GM21390 (cell line): ENCODE results near the gene FPR1.
A peak's percentile ranks its signal among the peaks of the same experiment; 100 is the strongest.

ENCODE experiments used
- ATAC-seq: cut with Tn5 transposase; IDR thresholded peaks from one replicate; pipeline ENCODE4 v1.9.1; 2021; ENCODE audit not compliant: unreplicated experiment

The FPR1 gene

DNA sequence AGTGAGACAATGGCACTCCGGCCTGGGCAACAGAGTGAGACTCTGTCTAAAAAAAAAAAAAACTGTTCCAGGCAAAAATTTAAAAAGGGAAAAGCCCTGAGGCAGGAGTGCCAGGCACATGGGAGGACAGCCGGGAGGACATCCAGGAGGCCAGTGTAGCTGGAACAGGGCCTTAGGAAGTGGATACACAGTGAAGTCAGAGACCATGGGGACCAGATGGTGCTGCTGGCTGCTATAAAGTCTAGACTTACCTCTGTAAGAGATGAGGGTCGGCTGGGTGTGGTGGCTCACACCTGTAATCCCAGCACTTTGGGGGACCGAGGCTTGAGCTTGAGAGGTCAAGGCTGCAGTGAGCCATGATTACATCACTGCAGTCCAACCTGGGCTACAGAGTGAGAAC, 42.9 kb downstream of the FPR1 start:
- no peak for ATAC-seq

DNA sequence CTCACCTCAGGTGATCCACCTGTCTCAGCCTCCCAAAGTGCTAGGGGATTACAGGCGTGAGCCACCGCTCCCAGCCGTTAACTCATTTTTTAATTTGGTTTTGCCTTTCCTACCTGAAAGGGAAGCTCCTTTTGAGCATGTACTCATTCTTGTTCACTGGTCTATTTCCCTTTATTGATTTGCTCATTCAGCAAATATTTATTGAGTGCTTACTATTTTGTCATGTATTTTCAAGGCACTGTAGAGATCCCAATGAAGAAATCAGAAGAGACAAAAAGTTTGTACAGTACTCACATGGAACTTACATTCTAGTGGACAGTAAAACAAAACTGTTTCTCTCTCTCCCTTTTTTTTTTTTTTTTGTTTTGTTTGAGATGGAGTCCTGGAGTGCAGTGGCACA, 44.8 kb downstream of the FPR1 start:
- no peak for ATAC-seq

DNA sequence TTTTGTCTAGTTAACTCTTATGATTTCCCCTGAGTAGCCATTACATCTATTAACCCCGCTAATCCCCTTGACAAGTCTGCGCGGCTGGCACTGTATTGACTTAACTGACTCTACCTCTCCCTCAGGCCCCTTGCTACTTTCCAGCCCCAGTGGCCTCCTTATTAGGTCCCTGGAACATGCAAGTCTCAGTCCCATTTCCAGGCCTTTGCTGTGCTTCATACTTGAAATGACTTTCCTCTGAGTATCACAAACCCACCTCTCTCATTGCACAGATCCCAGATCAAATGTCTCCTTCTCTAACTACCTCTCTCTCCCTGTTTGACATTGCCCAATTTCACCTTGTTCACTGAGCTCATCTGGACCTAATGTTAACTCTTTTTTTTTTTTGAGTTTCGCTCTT, 45.4 kb downstream of the FPR1 start:
- ATAC-seq: no peak

DNA sequence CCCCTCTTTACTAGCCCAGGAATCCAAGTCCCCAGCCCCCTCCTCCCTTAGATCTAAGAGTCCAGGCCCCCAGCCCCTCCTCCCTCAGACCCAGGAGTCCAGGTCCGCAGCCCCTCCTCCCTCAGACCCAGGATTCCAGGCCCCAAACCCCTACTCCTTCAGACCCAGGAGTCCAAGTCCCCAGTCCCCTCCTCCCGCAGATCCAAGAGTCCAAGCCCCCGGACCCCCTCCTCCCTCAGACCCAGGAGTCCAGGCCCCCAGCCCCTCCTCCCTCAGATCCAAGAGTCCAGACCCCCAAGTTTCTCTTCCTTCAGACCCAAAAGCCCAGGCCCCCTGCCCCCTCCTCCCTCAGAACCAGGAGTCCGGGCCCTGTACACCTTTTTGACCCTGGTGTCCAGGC, 47.1 kb downstream of the FPR1 start:
- no peak for ATAC-seq

DNA sequence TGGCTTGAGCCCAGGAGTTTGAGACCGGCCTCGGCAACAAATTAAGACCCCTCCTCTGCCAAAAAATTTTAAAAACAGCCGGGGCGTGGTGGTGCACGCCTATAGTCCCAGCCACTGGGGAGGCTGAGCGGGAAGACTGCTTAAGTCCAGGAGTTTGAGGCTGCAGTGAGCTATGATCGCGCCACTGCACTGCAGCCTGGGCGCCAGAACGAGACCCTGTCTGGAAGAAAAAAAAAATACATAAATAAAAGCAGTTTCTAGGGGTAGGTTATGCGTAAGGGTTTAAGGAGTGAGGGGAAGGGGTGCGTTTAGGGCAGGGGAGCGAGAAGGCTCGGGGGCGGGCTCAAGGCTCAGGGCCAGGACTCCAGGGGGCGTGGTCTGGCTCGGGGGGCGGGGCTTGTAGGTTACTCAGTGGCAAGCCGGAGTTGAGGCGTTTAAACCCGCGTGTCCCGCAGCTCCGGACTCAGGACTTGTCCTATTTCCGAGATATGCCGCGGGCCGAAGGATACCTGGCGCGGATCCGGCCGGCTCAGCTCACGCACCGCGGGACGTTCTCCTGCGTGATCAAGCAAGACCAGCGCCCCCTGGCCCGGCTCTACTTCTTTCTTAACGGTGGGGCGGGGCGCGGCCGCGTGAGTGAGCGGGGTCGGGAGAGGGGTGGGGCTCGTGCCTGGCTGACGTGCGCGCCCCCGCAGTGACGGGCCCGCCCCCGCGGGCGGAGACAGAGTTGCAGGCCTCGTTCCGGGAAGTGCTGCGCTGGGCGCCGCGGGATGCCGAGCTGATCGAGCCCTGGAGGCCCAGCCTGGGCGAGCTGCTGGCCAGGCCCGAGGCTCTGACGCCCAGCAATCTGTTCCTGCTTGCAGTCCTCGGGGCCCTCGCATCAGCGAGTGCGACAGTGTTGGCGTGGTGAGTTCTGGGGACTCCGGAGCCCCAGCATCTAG, 47.8 kb downstream of the FPR1 start:
- peak; percentile 87 for ATAC-seq

DNA sequence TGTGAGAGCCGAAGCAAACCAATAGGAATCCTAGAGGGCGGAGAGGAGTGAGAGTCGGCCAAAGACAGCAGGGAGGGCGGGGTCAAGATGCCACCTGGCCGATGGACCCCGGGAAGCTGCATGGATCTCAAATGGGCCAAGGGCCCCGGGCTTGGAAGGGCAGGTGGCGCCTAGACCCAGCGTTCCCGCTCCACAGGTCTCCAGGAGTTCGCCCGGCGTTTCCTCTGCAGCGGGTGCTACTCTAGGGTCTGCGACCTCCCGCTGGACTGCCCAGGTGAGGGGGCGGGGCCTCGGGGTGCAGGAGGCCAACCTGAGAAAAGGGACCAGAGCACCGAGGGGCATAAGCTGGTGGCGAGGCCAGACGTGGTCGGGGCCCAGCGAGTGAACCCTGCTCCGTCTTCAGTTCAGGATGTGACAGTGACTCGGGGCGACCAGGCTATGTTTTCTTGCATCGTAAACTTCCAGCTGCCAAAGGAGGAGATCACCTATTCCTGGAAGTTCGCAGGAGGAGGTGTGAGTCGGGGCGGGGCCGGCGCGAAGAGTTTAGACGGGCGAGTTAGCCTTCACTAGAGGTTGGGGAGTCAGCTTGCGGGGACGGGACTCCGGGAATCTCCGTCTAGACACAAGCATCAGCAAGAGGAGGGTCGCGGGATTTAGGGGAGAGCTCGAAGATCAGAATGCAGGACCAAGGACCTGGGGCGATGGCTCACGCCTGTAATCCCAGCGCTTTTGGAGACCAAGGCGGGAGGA, 48.7 kb downstream of the FPR1 start:
- ATAC-seq: no peak

DNA sequence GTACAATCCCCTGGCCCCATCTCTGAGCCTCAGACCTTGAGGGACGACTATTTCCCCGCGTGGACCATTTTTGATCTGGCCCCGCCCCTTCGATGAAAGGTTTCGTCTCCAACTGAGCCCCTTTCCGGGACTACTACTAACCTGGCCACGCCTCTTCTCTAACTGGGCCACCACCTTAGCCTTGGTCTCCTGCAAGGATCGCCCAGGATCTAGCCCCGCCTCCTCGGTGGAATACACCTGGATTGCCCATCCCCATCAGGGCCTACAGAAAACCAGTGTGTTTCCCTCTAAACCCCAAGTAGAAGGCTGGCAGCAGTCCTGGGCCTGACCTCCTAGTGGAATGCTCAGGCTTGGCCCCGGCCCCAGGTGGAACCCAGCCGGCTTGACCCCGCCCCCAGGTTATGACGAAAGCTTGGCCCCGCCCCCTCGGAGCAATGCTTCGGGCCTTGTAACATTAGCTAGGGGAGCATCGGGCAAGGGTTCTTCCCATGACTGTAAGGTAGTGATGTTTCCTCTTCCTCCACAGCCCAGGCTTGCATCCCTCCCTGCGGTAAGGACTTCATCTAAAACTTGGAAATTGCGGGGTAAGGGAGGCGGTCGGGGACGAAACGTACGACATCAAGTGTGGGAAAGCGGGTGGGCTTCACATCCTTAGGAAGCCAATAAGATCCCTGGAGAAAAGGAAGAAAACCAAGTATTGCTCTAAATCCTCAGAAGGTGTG, 49.4 kb downstream of the FPR1 start:
- no peak for ATAC-seq

DNA sequence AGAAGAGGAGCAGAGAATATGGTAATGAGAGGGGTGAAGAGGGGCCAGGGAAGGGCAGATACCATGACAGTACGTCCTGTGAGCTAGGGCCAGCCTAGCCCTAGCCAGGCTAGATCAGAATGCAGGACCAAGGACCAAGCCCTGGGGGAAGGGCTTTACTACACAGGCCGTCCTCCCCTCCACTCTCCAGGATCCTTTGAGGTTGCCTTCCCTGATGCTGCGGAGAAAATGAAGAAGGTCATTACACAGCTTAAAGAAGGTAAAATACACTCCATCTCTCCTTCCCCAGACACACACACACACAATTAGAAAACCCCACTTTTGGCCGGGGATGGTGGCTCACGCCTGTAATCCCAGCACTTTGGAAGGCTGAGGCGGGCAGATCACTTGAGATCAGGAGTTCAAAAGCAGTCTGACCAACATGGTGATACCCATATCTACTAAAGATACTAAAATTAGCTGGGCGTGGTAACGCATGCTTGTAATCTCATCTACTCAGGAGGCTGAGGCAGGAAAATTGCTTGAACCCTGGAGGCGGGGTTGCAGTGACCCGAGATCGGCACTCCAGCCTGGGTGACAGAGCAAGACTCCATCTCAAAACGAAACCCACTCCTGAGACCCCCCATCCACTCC, 50.1 kb downstream of the FPR1 start:
- ATAC-seq: no peak

DNA sequence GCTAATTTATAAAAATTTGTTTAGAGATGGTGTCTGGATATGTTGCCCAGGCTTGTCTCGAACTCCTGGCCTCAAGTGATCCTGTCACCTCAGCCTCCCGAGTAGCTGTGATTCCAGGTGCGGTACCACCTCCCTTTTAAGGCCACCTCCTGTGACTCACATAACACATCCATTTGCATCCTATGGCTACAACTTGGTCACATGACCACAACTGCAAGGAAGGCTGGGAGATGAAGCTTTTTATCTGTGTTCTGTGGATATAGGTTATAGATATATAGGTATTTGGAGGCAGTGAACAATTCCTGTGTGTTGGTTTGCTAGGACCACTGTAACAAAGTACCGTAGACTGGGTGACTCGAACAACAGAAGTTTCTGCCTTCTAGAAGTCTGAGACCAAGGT, 52.5 kb downstream of the FPR1 start:
- no peak for ATAC-seq

DNA sequence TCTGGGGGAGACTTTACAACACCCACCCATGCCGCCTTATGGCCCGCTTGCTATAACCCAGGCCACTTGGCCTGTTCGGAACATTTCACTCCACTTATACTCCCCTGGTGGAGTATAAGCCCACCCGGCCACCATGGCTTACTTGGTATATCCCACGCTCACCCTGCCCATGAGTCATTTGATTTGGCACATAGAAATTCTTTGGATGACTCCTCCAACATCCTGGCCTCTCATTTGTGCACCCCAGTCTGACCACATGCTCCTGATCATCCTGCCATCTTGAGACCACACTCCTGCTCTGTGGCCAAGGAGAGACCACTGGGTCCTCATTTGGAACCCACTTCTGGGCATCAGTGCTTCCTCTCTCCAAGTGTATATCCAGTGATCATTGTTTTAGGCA, 53.4 kb downstream of the FPR1 start:
- ATAC-seq: no peak

DNA sequence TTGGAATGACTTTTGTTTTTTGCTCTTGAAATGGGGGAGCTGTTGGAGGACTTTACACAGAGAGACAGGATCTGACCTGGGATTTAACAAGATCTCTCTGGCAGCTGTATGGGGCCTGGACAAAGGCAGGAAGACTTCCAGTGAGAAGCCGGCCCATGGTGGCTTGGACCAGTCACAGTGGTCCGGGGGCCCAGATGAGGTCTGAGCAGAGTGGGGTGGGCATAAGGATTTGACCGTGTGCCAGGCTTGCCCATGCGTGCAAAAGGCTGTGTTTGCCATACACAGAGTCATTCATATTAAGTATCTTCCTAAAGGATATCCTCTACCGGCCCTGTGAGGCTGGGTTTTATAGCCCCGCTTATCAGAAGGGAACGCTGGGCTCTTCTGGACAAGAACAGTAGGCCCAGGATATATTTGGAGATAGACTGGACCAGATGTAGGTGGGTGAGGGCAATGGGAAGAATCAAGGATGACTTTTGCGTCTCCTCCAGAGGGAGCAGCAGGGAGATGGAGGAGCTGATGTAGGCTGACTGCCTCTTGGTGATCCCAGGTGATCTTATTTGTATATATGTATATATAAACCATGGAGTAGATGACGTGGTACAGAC, 54.4 kb downstream of the FPR1 start:
- no peak for ATAC-seq

DNA sequence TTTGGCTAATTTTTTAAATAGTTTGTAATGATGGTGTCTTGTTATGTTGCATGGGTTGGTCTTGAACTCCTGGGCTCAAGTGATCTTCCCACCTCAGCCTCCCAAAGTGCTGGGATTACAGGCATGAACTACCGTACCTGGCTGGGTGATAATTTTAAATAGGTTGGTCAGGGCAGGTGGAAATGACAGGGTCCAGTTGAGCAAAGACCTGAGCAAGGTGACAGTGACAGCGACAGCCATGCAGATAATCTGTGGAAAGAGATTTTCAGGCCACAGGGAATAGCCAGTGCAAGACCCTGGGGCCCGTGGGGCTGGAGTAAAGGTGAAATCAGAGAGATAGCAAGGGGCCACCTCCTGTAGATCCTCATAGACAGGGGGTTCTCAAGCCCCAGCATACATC, 55.1 kb downstream of the FPR1 start:
- ATAC-seq: no peak
